KMS-11 (cell line): ENCODE data around the gene SYT17.

ENCODE experiments used
- H2AFZ ChIP-seq: fragments of 200-600 bp; sonication (generic); 2 replicates; pipeline ENCODE4 v1.6.1; 2016; ENCODE audit warnings: antibody characterized with exemption, mixed run types, low read depth
- H3K27ac ChIP-seq: fragments of 200-600 bp; sonication (generic); 2 replicates; pipeline ENCODE4 v1.6.1; 2016; ENCODE audit warnings: mild to moderate bottlenecking, mixed run types
- H3K27me3 ChIP-seq: fragments of 200-600 bp; sonication (generic); 2 replicates; pipeline ENCODE4 v1.6.1; 2017; ENCODE audit warnings: mild to moderate bottlenecking, low read depth, mixed run types, moderate library complexity; ENCODE audit not compliant: insufficient read depth
- H3K36me3 ChIP-seq: fragments of 200-600 bp; sonication (generic); 2 replicates; pipeline ENCODE4 v1.6.1; 2017; ENCODE audit warnings: mild to moderate bottlenecking, mixed run types; ENCODE audit not compliant: insufficient read depth
- H3K4me1 ChIP-seq: fragments of 200-600 bp; sonication (generic); 2 replicates; pipeline ENCODE4 v1.6.1; 2016; ENCODE audit warnings: mild to moderate bottlenecking, low read depth, mixed run types; ENCODE audit not compliant: poor library complexity, severe bottlenecking
- H3K4me2 ChIP-seq: fragments of 200-600 bp; sonication (generic); 2 replicates; pipeline ENCODE4 v1.7.0; 2016; ENCODE audit warnings: mild to moderate bottlenecking, mixed run types
- H3K4me3 ChIP-seq: fragments of 200-600 bp; sonication (generic); IDR thresholded peaks from 2 replicates; pipeline ENCODE4 v1.6.1; 2017; ENCODE audit warnings: low read depth, low read length, mixed read lengths; ENCODE audit not compliant: insufficient read depth
- H3K79me2 ChIP-seq: fragments of 200-600 bp; sonication (generic); 2 replicates; pipeline ENCODE4 v1.6.1; 2016; ENCODE audit warnings: low read depth, mixed run types; ENCODE audit not compliant: insufficient read depth
- H3K9ac ChIP-seq: fragments of 200-600 bp; sonication (generic); 2 replicates; pipeline ENCODE4 v1.6.1; 2016; ENCODE audit warnings: mild to moderate bottlenecking, mixed run types
- H4K20me1 ChIP-seq: fragments of 200-600 bp; sonication (generic); 2 replicates; pipeline ENCODE4 v1.6.1; 2016; ENCODE audit warnings: mild to moderate bottlenecking, mixed run types; ENCODE audit not compliant: insufficient read depth
- TF ChIP-seq, protein P1 (sequence below): fragments of 200-600 bp; sonication (generic); conservative IDR thresholded peaks from 2 replicates; pipeline ENCODE4 v1.6.1; 2017; ENCODE audit warnings: low read depth, mild to moderate bottlenecking, antibody characterized with exemption, low read length, moderate library complexity, mixed read lengths

SYT17 gene

DNA sequence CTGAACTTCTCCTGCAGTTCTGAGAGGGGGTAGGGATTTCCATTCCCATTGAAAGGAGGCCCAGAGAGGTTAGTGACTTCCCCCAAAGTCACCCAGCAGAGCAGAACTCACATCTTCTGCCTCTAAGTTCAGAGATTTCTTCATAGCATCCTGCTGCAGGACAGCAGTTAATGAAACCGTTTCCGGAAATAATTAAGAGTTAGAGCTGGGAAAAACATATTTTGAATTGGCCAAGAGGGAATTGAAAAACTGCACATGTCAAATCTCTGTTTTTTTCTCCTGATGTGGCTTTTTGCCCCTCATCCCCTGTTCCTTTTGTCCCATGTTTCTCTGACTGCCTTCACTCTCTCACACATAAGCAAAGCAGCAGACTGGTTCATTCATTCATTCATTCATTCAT is 27.6 kb upstream of the SYT17 start:
- H3K4me2 ChIP-seq = no peak overlapping the region

DNA sequence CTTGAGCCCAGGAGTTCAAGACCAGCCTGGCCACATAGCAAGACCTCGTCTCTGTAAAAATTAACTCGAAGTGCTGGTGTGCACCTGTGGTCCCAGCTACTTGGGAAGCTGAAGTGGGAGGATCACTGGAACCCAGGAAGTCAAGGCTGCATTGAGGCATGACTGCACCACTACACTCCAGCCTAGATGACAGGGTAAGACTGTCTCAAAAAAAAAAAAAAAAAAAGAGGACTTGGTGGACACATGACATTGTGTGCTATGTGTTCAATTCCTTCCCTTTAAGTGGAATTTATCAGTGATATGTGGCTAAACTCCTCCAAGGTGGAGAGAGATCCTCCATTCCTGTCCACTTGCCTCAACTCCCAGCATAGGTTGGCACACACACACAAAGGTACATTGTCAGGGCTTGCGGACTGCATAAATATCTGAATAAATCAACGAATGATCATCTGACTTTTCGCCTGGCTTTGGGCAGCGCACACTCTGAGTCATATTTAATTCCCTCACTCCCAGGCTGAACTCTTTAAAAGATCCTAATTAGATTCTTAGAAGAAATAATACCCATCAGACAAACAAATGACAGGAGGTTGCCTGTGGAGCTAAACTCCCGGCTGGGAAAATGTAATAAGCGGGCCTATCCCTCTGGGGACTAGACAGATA is 25.0 kb upstream of the SYT17 start:
- H3K4me1 ChIP-seq = no peaks in the 10 kb centered on the region
- H3K27me3 ChIP-seq = no peaks in the 10 kb centered on the region
- H2AFZ ChIP-seq = no peak overlapping the region
- H3K36me3 ChIP-seq = no peaks in the 10 kb centered on the region
- H3K27ac ChIP-seq = no peak overlapping the region
- H4K20me1 ChIP-seq = no peaks in the 10 kb centered on the region
- H3K9ac ChIP-seq = no peak overlapping the region
- H3K4me3 ChIP-seq = no peak overlapping the region
- H3K4me2 ChIP-seq = no peak overlapping the region
- no peaks in the 10 kb centered on the region for H3K79me2 ChIP-seq
- TF ChIP-seq, protein P1, sequence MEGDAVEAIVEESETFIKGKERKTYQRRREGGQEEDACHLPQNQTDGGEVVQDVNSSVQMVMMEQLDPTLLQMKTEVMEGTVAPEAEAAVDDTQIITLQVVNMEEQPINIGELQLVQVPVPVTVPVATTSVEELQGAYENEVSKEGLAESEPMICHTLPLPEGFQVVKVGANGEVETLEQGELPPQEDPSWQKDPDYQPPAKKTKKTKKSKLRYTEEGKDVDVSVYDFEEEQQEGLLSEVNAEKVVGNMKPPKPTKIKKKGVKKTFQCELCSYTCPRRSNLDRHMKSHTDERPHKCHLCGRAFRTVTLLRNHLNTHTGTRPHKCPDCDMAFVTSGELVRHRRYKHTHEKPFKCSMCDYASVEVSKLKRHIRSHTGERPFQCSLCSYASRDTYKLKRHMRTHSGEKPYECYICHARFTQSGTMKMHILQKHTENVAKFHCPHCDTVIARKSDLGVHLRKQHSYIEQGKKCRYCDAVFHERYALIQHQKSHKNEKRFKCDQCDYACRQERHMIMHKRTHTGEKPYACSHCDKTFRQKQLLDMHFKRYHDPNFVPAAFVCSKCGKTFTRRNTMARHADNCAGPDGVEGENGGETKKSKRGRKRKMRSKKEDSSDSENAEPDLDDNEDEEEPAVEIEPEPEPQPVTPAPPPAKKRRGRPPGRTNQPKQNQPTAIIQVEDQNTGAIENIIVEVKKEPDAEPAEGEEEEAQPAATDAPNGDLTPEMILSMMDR = no peak

More for the DNA sequence above, 27.6 kb upstream of the SYT17 start:
- Histone ChIP-seq H3K27ac (no peak overlapping the region), H3K9ac (no peak overlapping the region), H3K4me3 (no peak overlapping the region), H2AFZ (no peak overlapping the region), H3K4me1 (no peaks in the 10 kb centered on the region), H3K27me3 (no peaks in the 10 kb centered on the region), H4K20me1 (no peaks in the 10 kb centered on the region), H3K36me3 (no peaks in the 10 kb centered on the region), H3K79me2 (no peaks in the 10 kb centered on the region)
- TF ChIP-seq, protein P1 = no peak

DNA sequence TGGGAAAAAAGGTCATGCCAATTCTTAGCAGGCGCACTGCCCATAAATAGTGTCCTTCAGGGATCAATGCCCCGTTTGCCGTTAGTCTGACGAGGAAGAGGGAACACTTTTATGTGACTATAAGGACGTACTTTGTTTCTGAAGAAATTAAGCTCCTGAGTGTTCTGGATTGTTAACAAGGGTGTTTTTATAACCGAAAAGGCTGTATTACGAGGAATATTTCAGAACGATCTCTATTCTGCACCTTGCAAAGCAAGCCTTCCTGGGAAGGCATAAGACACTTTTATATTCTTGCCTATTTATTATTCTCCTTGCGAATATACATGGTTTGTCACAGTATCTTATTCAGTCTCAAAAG is 24.5 kb upstream of the SYT17 start:
- Histone ChIP-seq H2AFZ (no peak overlapping the region), H3K4me3 (no peak overlapping the region), H3K4me2 (no peak overlapping the region), H3K27me3 (no peaks in the 10 kb centered on the region), H3K9ac (no peak overlapping the region), H3K36me3 (no peaks in the 10 kb centered on the region), H3K4me1 (no peaks in the 10 kb centered on the region), H3K27ac (no peak overlapping the region), H4K20me1 (no peaks in the 10 kb centered on the region), H3K79me2 (no peaks in the 10 kb centered on the region)
- TF ChIP-seq, protein P1 = no peak

DNA sequence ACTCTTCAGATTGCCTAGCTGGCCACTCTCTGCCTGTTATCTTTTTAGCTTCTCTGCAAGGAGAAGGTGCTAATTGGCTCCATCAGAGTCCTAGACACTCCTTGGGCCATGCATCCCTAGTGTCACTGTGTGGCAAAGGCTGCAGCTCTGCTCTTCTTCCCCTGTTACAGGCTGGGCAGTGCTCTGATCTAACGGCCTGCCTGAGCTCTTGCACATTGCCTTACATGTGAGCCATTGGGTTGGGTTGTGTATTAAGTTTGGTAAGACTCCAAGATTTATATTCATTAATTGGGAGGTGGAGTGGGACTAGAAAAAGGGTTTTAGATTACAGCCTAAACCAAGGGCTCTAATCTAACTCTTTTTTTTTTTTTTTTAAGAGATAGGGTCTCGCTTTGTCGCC is 23.0 kb upstream of the SYT17 start:
- no peak overlapping the region for H3K4me2 ChIP-seq
- H3K27ac ChIP-seq = no peak overlapping the region
- no peaks in the 10 kb centered on the region for H4K20me1 ChIP-seq
- no peak overlapping the region for H3K9ac ChIP-seq
- TF ChIP-seq, protein P1 = no peak
- no peaks in the 10 kb centered on the region for H3K27me3 ChIP-seq
- no peak overlapping the region for H2AFZ ChIP-seq
- H3K79me2 ChIP-seq = no peaks in the 10 kb centered on the region
- no peaks in the 10 kb centered on the region for H3K36me3 ChIP-seq
- H3K4me1 ChIP-seq = no peaks in the 10 kb centered on the region
- no peak overlapping the region for H3K4me3 ChIP-seq
